ENCODE measurements around the gene SCRN3.

DNA sequence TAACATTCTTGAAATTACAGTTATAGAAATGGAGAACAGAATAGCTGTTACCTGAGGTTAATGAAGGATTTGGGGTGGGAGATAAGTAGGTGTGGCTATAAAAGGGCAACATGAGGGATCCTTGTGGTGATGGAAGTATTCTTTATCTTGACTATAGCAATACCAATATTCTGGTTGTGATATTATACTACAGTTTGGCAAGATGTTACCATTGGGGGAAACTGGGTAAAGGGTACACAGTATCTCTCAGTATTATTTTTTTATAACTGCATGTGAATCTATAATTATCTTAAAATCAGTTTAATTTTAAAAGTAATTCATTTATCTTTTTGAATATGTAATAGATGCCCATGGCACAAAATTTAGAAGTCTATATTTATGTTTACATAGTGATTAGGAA is 8.1 kb downstream of the SCRN3 start:
- TF ChIP-seq CTCF (optimal IDR thresholded peaks at IDR 0.05 in 1 of 3, IDR thresholded peaks at IDR 0.05 in 1 of 3, conservative IDR thresholded peaks at IDR 0.05 in 1 of 3; ENCODE audit: extremely low read depth in 1 of 3, insufficient read depth in 2 of 3, low read length in 3 of 3) (no peak), EZH2 (IDR thresholded peaks at IDR 0.05; ENCODE audit: low read length) (no peak)
